Stimulated activated CD8-positive, alpha-beta memory T cell treated with anti-CD3 and anti-CD28 coated beads, Interleukin-4, amount 100 ng/mL, for 48 hours (primary cell): Measurements from ENCODE around the gene ALAS2.
"Not testable (repeated sequence)": the region's sequence is repeated elsewhere in the genome, so short reads cannot be mapped to it uniquely, and the experiment has no call there.

Source experiments
- DNase-seq: peaks from one replicate; pipeline ENCODE4 v3.0.0-alpha.2; 2020

Gene ALAS2

GRCh38 chrX:55030271-55031205 lies at the start of gene ALAS2:
Gene ALAS2 (minus strand): TSS chrX:55030977. CDS start chrX:55026000, 4,977 bp downstream.
- DNase-seq, result no peak

GRCh38 chrX:55074851-55075467 lies 44.2 kb upstream of the ALAS2 start, which contains the start of gene PAGE2B:
Gene PAGE2B (plus strand): TSS chrX:55075030. CDS start chrX:55076042, 1,012 bp downstream.
- no peak for DNase-seq

GRCh38 chrX:55072286-55072685 lies 41.5 kb upstream of the ALAS2 start:
- DNase-seq, result no peak

- not testable (repeated sequence) for DNase-seq
Observed at GRCh38 chrX:55067180-55067579, 36.4 kb upstream of the ALAS2 start.

GRCh38 chrX:55057675-55058249 lies 27.0 kb upstream of the ALAS2 start:
- DNase-seq, result peak; percentile 25

GRCh38 chrX:55056820-55057674 lies 26.3 kb upstream of the ALAS2 start:
- DNase-seq, result no peak

GRCh38 chrX:55050599-55050998 lies 19.8 kb upstream of the ALAS2 start:
- not testable (repeated sequence) for DNase-seq

- no peak for DNase-seq
Observed at GRCh38 chrX:55041514-55041913, 10.7 kb upstream of the ALAS2 start.

- DNase-seq, result no peak
Observed at GRCh38 chrX:55039471-55039870, 8.7 kb upstream of the ALAS2 start.

GRCh38 chrX:55033429-55033828 lies 2.7 kb upstream of the ALAS2 start:
- no peak for DNase-seq

GRCh38 chrX:55029291-55029690 lies 1.5 kb downstream of the ALAS2 start:
- DNase-seq, result no peak

- DNase-seq, result no peak
Observed at GRCh38 chrX:55028611-55029010, 2.2 kb downstream of the ALAS2 start.

GRCh38 chrX:55028040-55028439 lies 2.7 kb downstream of the ALAS2 start:
- DNase-seq, result no peak

GRCh38 chrX:55026840-55027239 lies 3.9 kb downstream of the ALAS2 start:
- DNase-seq, result no peak

- DNase-seq, result no peak
Observed at GRCh38 chrX:55026143-55026542, 4.6 kb downstream of the ALAS2 start.

- no peak for DNase-seq
Observed at GRCh38 chrX:55014897-55015299, 15.9 kb downstream of the ALAS2 start.

GRCh38 chrX:55011294-55011693 lies 19.5 kb downstream of the ALAS2 start:
- DNase-seq, result no peak

GRCh38 chrX:55008571-55009358 lies 22.0 kb downstream of the ALAS2 start:
- DNase-seq, result no peak

GRCh38 chrX:55007656-55008055 lies 23.1 kb downstream of the ALAS2 start:
- DNase-seq, result no peak

- no peak for DNase-seq
Observed at GRCh38 chrX:55006827-55007621, 23.8 kb downstream of the ALAS2 start.

- no peak for DNase-seq
Observed at GRCh38 chrX:55005256-55005655, 25.5 kb downstream of the ALAS2 start.
